IPS DF 19.7 (cell line): ENCODE measurements around the gene CACNG4.

Source experiments
- DNase-seq: peaks from one replicate; pipeline ENCODE4 v3.0.0-alpha.2; 2013; ENCODE audit warnings: low read depth, low spot score

CACNG4 gene

DNA sequence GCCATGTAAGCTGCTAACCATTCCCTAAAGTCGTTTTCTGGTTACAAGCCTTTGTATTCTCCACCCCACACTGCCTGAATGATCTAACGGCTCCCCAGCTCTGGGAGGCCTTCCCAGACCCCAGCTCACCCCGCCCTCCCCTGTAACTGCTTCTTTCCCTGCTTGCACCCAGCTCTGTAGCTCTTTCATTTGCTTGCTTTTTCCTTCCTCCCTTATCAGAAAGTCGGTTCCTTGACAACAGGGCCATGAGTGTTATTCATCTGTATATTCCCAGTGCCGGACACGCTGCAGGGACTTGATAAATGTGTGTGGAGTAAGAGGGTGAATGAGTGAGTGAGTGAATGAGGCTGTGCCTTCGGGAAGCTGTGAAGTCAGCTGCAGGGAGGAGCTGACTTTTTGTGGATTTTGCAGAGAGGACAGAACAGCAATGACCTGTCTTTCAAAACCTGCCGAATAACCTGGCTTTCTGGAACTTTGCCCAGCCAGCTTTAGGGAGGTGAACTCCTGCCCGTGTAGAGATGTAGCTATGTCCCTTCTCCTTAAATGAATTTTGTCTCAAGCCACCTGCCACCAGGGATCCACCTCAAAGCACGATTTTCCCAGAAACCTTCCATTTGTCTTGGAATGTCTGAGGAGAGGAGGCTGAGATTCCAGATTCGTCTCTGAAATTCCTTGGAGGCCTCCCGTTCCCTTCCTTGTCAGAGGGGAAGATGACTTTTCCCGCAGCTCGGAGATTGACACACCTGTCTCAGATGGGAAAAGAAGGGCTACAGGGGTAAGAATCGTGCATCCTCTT is 20.0 kb upstream of the CACNG4 start:
- no peak for DNase-seq

DNA sequence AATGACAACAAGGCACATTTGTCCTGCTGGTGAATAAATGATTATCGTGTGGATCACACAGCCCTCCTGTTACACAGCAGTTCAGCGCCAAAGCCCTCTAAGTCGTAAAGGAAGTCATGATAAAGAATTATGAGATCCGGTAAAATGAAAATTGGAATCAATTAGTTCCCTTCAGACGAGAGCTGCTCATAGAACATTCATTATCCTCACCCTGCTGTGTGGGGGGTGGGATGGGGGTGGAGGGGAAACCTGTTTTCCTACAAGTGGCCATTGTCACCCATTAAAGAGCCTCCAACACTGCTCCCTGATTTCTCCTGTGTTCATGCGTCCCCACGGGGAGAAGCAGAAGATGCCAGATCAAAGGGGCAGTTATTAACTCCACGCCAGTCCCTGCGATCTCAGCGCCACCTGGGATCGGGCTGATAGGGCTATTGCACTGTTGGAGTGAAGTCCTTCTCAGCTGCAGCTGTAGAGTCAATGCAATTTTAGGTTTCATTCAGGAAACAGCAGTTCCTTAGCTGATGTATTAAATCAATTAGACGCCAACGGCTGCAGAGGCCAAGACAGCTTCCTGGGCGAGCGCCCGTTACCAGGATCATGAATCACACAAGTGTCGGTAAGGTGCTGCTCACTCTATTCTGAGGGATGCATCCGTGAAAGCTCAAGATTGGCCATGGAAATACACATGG is 19.2 kb upstream of the CACNG4 start:
- no peak for DNase-seq

DNA sequence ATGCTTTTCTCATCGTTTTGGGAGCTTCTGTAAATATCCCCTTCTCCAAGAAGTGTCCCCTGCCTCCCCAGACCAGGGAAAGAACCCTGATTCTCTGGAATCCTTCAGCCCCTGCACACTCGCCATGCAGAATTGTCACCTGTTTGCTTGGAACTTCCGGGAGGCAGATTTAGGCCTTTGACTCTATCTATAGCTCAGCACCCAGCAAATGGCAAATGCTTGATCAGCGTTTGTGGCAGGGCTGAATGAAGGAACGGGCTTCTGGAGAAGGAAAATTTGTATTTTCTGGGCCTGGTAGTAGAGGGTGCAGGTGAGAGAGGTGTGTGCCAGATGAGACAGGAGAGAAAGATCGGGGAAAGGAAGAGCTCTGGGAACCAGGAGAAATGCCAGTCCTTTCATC is 18.3 kb upstream of the CACNG4 start:
- no peak for DNase-seq

- no peak for DNase-seq
These were observed 17.2 kb upstream of the CACNG4 start for GRCh38 chr17:66947311-66947710.

GRCh38 chr17:66948061-66948750 is 16.3 kb upstream of the CACNG4 start:
- no peak for DNase-seq

DNA sequence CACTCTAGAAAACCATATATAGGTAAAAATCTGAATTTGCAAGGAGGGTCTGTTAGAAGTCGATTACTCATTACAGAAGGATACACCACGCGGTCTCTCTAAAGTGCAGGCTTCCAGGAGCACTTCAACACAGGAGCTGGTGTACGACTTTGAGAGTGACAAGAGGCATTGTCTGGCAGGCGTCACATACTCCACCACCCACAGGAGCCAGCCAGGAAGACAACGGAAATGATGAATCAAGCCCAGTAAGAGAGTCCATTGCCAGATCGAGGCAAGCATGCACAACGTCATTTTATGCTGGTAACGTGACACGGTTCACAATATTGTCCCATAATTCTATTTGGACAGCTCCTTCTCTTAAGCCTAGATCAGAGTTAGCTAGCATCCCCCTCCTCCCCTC is 15.0 kb upstream of the CACNG4 start:
- DNase-seq, result no peak

GRCh38 chr17:66950325-66950724 is 14.2 kb upstream of the CACNG4 start:
- DNase-seq, result no peak

DNA sequence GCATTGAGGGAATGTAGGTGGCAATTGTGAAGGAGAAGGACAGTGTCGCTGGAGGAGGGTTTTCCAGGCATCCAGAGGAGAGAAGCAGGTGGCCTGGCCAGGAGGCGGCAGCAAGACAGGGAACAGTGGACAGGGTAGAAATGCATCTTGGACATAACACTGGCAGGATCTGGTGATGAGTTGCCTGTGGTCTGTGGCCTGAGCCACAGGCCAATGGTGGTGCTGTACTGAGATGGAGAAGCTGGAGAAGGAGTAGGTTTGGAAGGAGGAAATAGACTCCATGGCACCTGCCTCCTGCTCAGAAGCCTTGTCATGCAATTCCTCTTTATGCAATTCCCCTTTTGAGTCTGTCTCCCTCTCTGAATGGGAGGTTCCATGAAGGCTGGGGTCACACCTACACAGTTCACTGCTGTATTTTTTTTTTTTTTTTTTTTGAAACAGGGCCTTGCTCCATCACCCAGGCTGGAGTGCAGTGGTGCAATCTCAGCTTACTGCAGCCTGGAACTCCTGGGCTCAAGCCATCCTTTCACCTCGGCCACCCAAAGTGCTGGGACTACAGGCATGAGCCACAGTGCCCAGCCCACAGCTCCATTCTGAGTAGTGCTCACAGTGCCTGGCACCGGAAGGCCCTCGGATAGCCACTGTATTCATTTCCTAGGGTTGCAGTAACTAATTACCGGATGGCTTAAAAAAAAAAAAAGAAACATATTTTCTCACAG is 13.5 kb upstream of the CACNG4 start:
- no peak for DNase-seq

- no peak for DNase-seq
These were observed 12.9 kb upstream of the CACNG4 start for GRCh38 chr17:66951605-66951953.

DNA sequence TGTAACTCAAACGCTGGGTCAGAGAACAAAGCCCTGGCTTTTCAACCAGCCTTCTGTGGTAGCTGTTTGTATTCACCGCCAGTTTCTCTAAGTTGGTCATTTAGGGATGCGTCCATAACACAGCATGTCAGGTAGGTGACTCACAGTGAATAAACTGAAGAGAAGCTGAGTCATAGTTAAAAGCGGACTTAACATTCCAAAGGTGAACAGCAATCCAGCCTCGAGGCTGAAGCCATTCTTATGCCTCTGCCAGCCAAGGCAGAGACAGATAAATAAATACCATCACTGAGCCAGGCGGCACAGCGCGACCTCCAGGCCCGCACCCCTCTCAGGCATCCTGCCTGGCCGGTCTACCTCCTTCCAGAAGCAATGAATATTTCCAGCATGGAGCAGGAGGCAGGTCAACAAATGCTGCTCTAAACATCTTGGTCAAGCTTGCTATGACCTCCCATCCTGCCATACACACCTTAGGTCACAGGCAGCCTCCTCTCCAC is 12.4 kb upstream of the CACNG4 start:
- peak; percentile 74 for DNase-seq

DNA sequence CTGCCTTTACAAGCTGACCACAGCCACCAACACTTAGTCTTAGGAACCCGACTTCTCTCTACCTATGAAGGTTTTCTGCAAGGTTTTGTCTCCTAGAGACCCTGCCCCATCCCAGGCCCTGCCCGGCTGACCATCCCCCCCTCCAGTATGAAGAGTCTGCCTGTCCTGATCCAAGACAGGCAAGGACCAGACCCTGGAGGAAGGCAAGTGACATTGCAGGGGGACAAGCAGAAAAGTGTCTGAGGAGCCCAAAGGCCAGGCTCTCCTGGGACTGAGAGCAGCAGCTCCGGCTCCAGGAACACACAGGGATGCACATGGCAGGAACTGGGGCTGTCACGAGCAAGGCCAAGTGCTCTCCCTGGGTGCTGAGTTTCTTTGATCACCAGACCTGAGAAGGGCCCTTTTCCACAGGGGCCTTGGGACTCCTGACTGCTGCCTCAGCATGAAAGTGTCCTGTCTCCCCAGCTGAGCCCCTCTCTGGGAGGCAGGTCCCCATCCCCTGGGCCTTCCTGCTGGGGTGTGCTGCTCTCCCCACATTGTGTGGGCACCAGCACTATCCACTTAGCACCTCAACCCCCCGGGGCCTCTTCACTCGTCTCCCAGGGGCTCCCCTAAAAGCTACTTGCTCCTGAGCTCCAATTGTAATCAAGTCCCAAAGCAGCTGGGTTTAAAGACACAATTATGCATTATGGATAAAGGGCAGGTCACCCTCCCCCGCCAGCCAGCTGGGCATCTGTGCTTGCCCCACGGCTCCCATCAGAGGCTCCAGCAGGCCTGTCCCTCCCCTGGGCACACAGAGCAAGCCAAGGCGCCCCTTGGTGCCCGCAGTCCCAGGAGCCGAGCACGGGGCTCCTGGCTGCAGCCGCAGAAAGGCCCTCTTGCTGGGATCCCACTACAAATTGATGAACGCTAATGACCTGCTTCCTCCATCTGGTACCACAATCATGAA is 11.6 kb upstream of the CACNG4 start:
- DNase-seq, result no peak

GRCh38 chr17:66953630-66954020 is 10.9 kb upstream of the CACNG4 start:
- DNase-seq, result no peak

GRCh38 chr17:66954632-66955031 is 9.9 kb upstream of the CACNG4 start:
- no peak for DNase-seq

DNA sequence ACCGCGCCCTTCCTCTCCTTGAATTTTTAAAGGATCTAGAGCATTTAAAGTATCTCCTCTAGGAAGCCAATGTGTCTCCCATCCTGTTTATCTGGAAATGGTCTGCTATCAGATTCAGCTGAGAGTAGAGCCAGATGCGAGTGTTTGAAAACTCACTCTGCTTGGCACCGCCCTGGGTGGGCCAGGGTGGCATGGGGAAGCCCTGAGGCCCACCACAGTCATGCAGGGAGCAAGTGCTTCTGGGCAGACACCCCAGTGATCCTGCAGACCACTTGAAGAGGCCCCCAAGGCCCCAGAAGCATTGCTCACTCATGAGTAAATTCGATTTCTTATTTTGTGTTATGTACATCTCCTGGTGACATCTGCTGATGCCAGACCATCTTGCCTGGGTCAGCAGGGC is 8.7 kb upstream of the CACNG4 start:
- no peak for DNase-seq

DNA sequence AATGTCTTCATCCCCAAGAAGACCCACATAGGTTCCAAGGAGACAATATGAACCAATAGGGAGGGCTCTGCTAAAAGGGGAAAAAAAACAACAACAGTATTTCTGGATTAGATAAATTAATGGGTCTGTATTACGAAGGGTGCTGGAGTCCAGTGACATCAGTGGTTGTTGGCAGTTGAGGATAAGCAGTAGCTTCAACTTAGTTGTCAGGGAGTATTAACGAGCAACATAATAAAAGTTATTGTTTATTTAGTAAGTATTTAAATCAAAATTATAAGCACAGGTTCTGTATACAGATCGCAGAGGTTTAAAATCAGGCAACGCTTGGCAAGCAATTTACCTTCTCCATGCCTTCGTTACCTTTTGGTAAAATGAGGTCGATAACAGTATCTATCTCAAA is 7.6 kb upstream of the CACNG4 start:
- DNase-seq, result no peak

- DNase-seq, result no peak
These were observed 7.2 kb upstream of the CACNG4 start for GRCh38 chr17:66957343-66957742.

GRCh38 chr17:66957951-66958579 is 6.4 kb upstream of the CACNG4 start:
- no peak for DNase-seq

GRCh38 chr17:66959641-66960375 is 4.7 kb upstream of the CACNG4 start:
- no peak for DNase-seq

GRCh38 chr17:66960613-66961012 is 3.9 kb upstream of the CACNG4 start:
- no peak for DNase-seq

GRCh38 chr17:66963521-66963908 is 992 bp upstream of the CACNG4 start:
- no peak for DNase-seq
